Measurements from ENCODE around the gene SRPK1. TPM values are rescaled to one million over a fixed set of nuclear protein-coding genes. Genes with fewer than 3 reads are reported as not detected.

SRPK1 gene
- total RNA-seq, 4 donors from 2014 or later, result 107 to 155 (median 110) TPM

DNA sequence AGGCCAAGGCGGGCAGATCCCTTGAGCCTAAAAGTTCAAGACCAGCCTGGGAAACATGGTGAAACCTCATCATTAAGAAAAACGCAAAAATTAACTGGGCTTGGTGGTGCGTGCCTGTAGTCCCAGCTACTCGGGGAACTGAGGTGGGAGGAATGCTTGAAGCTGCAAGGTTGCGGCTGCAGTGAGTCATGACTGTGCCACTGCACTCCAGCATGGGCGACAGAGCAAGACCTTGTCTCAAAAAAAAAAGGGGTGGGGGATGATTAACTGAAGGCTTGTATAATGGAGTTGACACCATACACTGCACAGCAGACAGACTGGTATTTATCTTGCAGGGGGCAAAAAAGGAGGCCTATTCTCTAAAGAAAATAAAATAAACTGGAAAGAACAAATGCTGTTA, 27.7 kb downstream of the SRPK1 start:
- H3K36me3 ChIP-seq, result peaks cover 0 to 13% (median 3%) of the 10 kb centered on the region in 4 donors
- no peaks in the 10 kb centered on the region for H3K27me3 ChIP-seq
- intact Hi-C loops (cut with DNase I; ENCODE audit: low total_unique reads) (no loop called here), in situ Hi-C loops (cut with MboI; ENCODE audit: low pct_ligation_motif_present in 1 of 4, low pct_unique_long_range_greater_than_20kb in 1 of 4, low sequenced_read_pairs in 3 of 4) (no loop called here)
- TF ChIP-seq POLR2A (IDR thresholded peaks at IDR 0.05) (no peak), POLR2AphosphoS5 (IDR thresholded peaks at IDR 0.05) (no peak), EP300 (IDR thresholded peaks at IDR 0.05; ENCODE audit: low read depth) (no peak)
- TF ChIP-seq, protein P1, sequence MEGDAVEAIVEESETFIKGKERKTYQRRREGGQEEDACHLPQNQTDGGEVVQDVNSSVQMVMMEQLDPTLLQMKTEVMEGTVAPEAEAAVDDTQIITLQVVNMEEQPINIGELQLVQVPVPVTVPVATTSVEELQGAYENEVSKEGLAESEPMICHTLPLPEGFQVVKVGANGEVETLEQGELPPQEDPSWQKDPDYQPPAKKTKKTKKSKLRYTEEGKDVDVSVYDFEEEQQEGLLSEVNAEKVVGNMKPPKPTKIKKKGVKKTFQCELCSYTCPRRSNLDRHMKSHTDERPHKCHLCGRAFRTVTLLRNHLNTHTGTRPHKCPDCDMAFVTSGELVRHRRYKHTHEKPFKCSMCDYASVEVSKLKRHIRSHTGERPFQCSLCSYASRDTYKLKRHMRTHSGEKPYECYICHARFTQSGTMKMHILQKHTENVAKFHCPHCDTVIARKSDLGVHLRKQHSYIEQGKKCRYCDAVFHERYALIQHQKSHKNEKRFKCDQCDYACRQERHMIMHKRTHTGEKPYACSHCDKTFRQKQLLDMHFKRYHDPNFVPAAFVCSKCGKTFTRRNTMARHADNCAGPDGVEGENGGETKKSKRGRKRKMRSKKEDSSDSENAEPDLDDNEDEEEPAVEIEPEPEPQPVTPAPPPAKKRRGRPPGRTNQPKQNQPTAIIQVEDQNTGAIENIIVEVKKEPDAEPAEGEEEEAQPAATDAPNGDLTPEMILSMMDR (IDR thresholded peaks at IDR 0.05), result no peak
- H3K9me3 ChIP-seq, result no peaks in the 10 kb centered on the region
- no peak overlapping the region for H3K27ac ChIP-seq
- no peaks in the 10 kb centered on the region for H3K4me1 ChIP-seq
- WGBS, 2 donors (ENCODE audit: low coverage in 1 of 2), result 83 to 100% methylated on average over 3 to 6 of the region's 6 CpGs
- no peak overlapping the region for H3K4me3 ChIP-seq
- no peak for DNase-seq

DNA sequence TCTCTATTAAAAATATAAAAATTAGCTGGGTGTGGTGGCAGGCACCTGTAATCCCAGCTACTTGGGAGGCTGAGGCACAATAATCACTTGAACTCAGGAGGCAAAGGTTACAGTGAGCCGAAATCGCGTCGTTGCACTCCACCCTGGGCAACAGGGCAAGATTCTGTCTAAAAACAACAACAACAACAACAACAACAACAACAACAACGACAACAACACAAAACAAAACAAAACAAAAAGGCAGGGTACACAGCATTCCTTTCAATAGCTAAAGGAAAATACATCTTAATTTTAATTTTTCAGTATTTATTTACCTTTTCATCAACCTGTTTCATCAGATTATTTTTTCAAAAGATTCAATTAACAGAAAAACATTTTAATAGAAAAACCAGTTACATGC, 28.4 kb downstream of the SRPK1 start:
- Histone ChIP-seq H3K9me3 (no peaks in the 10 kb centered on the region), H3K4me3 (no peak overlapping the region), H3K27ac (no peak overlapping the region), H3K4me1 (no peaks in the 10 kb centered on the region), H3K27me3 (no peaks in the 10 kb centered on the region), H3K36me3 (peaks cover 0 to 20% (median 3%) of the 10 kb centered on the region in 4 donors)
- 75 to 92% methylated on average over 5 of the region's 5 CpGs for WGBS, 2 donors (ENCODE audit: low coverage in 1 of 2)
- intact Hi-C loops (cut with DNase I; ENCODE audit: low total_unique reads) (no loop called here), in situ Hi-C loops (cut with MboI; ENCODE audit: low pct_ligation_motif_present in 1 of 4, low pct_unique_long_range_greater_than_20kb in 1 of 4, low sequenced_read_pairs in 3 of 4) (no loop called here)
- DNase-seq, result no peak
- no peak for TF ChIP-seq EP300 (IDR thresholded peaks at IDR 0.05; ENCODE audit: low read depth)
- TF ChIP-seq, protein P1 (IDR thresholded peaks at IDR 0.05), result no peak
- TF ChIP-seq POLR2A (IDR thresholded peaks at IDR 0.05), result no peak

DNA sequence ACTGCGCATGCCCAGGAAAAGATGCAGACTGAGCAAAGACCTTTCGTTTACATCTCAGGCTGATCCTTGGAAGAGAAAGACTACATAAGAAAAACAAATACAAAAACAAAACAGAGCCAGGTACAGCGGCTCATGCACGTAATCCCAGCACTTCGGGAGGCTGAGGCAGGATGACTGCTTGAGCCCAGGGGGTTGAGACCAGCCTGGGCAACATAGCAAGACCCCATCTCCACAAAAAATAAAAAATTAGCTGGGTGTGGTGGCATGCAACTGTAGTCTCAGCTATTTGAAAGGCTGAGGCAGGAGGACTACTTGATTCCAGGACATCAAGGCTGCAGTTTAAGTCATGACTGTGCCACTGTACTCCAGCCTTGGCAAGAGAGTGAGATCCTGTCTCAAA, 41.7 kb downstream of the SRPK1 start:
- no peak for TF ChIP-seq EP300 (IDR thresholded peaks at IDR 0.05; ENCODE audit: low read depth)
- no peak for TF ChIP-seq POLR2AphosphoS5 (IDR thresholded peaks at IDR 0.05)
- TF ChIP-seq, protein P1 (IDR thresholded peaks at IDR 0.05), result no peak
- TF ChIP-seq POLR2A (IDR thresholded peaks at IDR 0.05), result no peak
- no peak for DNase-seq
- peaks cover 0 to 49% (median 9%) of the 10 kb centered on the region in 4 donors for H3K36me3 ChIP-seq
- no peak overlapping the region for H3K27ac ChIP-seq
- no peaks in the 10 kb centered on the region for H3K4me1 ChIP-seq
- no peak overlapping the region for H3K4me3 ChIP-seq
- H3K9me3 ChIP-seq, result peaks cover 11% of the 10 kb centered on the region in 2 donors
- H3K27me3 ChIP-seq, result no peaks in the 10 kb centered on the region
- intact Hi-C loops (cut with DNase I; ENCODE audit: low total_unique reads), result no loop called here
- 93 to 97% methylated on average over 2 to 5 of the region's 5 CpGs for WGBS, 2 donors (ENCODE audit: low coverage in 1 of 2)
- in situ Hi-C loops (cut with MboI; ENCODE audit: low pct_ligation_motif_present in 1 of 4, low pct_unique_long_range_greater_than_20kb in 1 of 4, low sequenced_read_pairs in 3 of 4), result no loop called here

DNA sequence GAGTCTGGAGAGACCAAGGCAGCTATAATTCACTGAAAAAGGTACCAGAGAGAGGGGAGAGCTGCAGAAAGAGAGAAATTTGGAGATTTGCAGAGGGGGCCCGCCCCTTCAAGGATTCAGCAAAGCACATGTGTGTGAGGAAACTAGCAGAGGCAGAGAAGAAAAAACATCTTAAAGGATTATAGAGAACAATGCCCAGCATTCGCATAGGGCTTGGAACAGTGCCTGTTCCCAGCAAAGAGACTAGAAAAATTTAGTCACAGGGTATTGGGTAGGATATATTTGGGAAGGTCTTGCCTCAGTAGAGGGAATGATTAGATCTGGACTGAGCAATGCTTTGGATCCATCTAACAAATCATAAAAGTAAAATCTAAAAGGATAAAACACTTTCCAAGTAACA, 44.0 kb downstream of the SRPK1 start:
- TF ChIP-seq POLR2A (IDR thresholded peaks at IDR 0.05) (no peak), POLR2AphosphoS5 (IDR thresholded peaks at IDR 0.05) (no peak), EP300 (IDR thresholded peaks at IDR 0.05; ENCODE audit: low read depth) (no peak)
- TF ChIP-seq, protein P1 (IDR thresholded peaks at IDR 0.05), result no peak
- no peaks in the 10 kb centered on the region for H3K27me3 ChIP-seq
- no peak overlapping the region for H3K27ac ChIP-seq
- no peaks in the 10 kb centered on the region for H3K4me1 ChIP-seq
- in situ Hi-C loops (cut with MboI; ENCODE audit: low pct_ligation_motif_present in 1 of 4, low pct_unique_long_range_greater_than_20kb in 1 of 4, low sequenced_read_pairs in 3 of 4), result no loop called here
- H3K9me3 ChIP-seq, result peaks cover 11% of the 10 kb centered on the region in 2 donors
- no peak for DNase-seq
- 82 to 93% methylated on average over 2 of the region's 2 CpGs for WGBS, 2 donors (ENCODE audit: low coverage in 1 of 2)
- no peak overlapping the region for H3K4me3 ChIP-seq
- H3K36me3 ChIP-seq, result peaks cover 0 to 34% (median 8%) of the 10 kb centered on the region in 4 donors
- intact Hi-C loops (cut with DNase I; ENCODE audit: low total_unique reads), result no loop called here
